CD14-positive monocyte (primary cell): ENCODE measurements around the gene UGCG. TPM values are rescaled to one million over a fixed set of nuclear protein-coding genes. Genes with fewer than 3 reads are reported as not detected.

ENCODE experiments used
- DNase-seq, 3 donors: peaks; one replicate each; pipeline ENCODE4 v3.0.0-alpha.2; 2011 to 2022
- H2AFZ ChIP-seq: 2 replicates; pipeline ENCODE4 v1.6.0; 2012; ENCODE audit warnings: mild to moderate bottlenecking, low read depth, low read length, inconsistent platforms; ENCODE audit not compliant: insufficient read depth, poor library complexity, severe bottlenecking
- H3K27ac ChIP-seq, 2 donors: 1 replicate in 1 of 2; 2 replicates in 1 of 2; pipeline ENCODE4 v1.5.1; 2012 to 2013; ENCODE audit warnings: low read length in 2 of 2, control low read depth in 1 of 2, inconsistent platforms in 1 of 2, low read depth in 1 of 2, mild to moderate bottlenecking in 1 of 2
- H3K27me3 ChIP-seq, 2 donors: one replicate each; pipeline versions ENCODE4 v1.6.0 to v1.6.1; 2011 to 2013; ENCODE audit warnings: low read length in 2 of 2; ENCODE audit not compliant: control insufficient read depth in 2 of 2, insufficient read depth in 2 of 2
- H3K36me3 ChIP-seq, 2 donors: replicated peaks in 1 of 2; 1 replicate in 1 of 2; 2 replicates in 1 of 2; pipeline versions ENCODE4 v1.5.1 to v1.6.1; 2012 to 2013; ENCODE audit warnings: low read length in 2 of 2, control low read depth in 1 of 2, inconsistent platforms in 1 of 2, mild to moderate bottlenecking in 1 of 2; ENCODE audit not compliant: insufficient read depth in 2 of 2, control insufficient read depth in 1 of 2
- H3K4me1 ChIP-seq, 2 donors: 1 replicate in 1 of 2; 2 replicates in 1 of 2; pipeline versions ENCODE4 v1.5.1 to v1.6.1; 2012 to 2013; ENCODE audit warnings: low read length in 2 of 2, control low read depth in 1 of 2, inconsistent platforms in 1 of 2, mild to moderate bottlenecking in 1 of 2, moderate library complexity in 1 of 2; ENCODE audit not compliant: insufficient read depth in 2 of 2, control insufficient read depth in 1 of 2
- H3K4me2 ChIP-seq: replicated peaks from 2 replicates; pipeline ENCODE3; 2012; ENCODE audit warnings: low read length, moderate library complexity, mild to moderate bottlenecking; ENCODE audit not compliant: poor library complexity, severe bottlenecking; ENCODE audit errors: extremely low read depth
- H3K4me3 ChIP-seq, 3 experiments: fragments of 200-600 bp in 1 of 3; sonication (generic) in 1 of 3; replicated peaks in 1 of 3; 1 replicate in 2 of 3; 2 replicates in 1 of 3; pipeline ENCODE4 v1.5.1; 2011 to 2013; ENCODE audit warnings: low read length in 3 of 3, mild to moderate bottlenecking in 3 of 3, control low read depth in 2 of 3, low read depth in 2 of 3, inconsistent platforms in 1 of 3, moderate library complexity in 1 of 3
- H3K79me2 ChIP-seq: 2 replicates; pipeline ENCODE4 v1.6.0; 2012; ENCODE audit warnings: mild to moderate bottlenecking, control low read depth, inconsistent platforms, low read length, moderate library complexity; ENCODE audit not compliant: insufficient read depth
- H3K9ac ChIP-seq: 2 replicates; pipeline ENCODE4 v1.6.0; 2017; ENCODE audit warnings: low read length, mild to moderate bottlenecking; ENCODE audit not compliant: insufficient read depth, poor library complexity, severe bottlenecking
- H3K9me3 ChIP-seq, 2 donors: replicated peaks in 1 of 2; 1 replicate in 1 of 2; 2 replicates in 1 of 2; pipeline versions ENCODE4 v1.5.1 to v1.6.1; 2012 to 2013; ENCODE audit warnings: low read length in 2 of 2, control low read depth in 1 of 2; ENCODE audit not compliant: control insufficient read depth in 1 of 2, insufficient read depth in 1 of 2
- H4K20me1 ChIP-seq: 2 replicates; pipeline ENCODE4 v1.6.0; 2012; ENCODE audit warnings: mild to moderate bottlenecking, low read length, control low read depth, moderate library complexity; ENCODE audit not compliant: insufficient read depth
- H3K27ac Mint-ChIP-seq, 7 donors: one replicate each; pipeline ENCODE4 v1.8.0; 2020; ENCODE audit warnings: mild to moderate bottlenecking in 7 of 7, mixed read lengths in 7 of 7, moderate library complexity in 6 of 7, inconsistent platforms in 2 of 7
- H3K27me3 Mint-ChIP-seq, 3 donors: one replicate each; pipeline ENCODE4 v1.8.0; 2021 to 2022; ENCODE audit warnings: low read depth in 3 of 3, mild to moderate bottlenecking in 3 of 3, mixed read lengths in 3 of 3, moderate library complexity in 3 of 3, inconsistent platforms in 1 of 3
- H3K36me3 Mint-ChIP-seq, 2 donors: one replicate each; pipeline ENCODE4 v1.8.0; 2020; ENCODE audit warnings: mixed read lengths in 2 of 2, inconsistent platforms in 1 of 2, mild to moderate bottlenecking in 1 of 2
- H3K4me1 Mint-ChIP-seq: one replicate; pipeline ENCODE4 v1.8.0; 2020; ENCODE audit warnings: mild to moderate bottlenecking, mixed read lengths
- H3K4me3 Mint-ChIP-seq, 2 donors: one replicate each; pipeline ENCODE4 v1.8.0; 2020; ENCODE audit warnings: mild to moderate bottlenecking in 2 of 2, mixed read lengths in 2 of 2, moderate library complexity in 1 of 2
- H3K9me3 Mint-ChIP-seq, 7 donors: one replicate each; pipeline ENCODE4 v1.8.0; 2020 to 2022; ENCODE audit warnings: mixed read lengths in 7 of 7, mild to moderate bottlenecking in 6 of 7, moderate library complexity in 6 of 7, inconsistent platforms in 2 of 7
- WGBS: methylation state at CpG from one replicate; pipeline ENCODE4 v1.1.5; 2013; ENCODE audit warnings: missing lambda C conversion rate; ENCODE audit not compliant: insufficient coverage; 5-methylcytosine and 5-hydroxymethylcytosine counted together
- intact Hi-C, 2 donors: fragments of 100-400 bp; cut with micrococcal nuclease; formaldehyde crosslinking; loops; one replicate each; pipeline versions ENCODE4 v1.15.0 to v1.15.1; 2023
- polyA plus RNA-seq, 3 donors: library from polyadenylated mRNA; depleted of rRNA in 1 of 3; unstranded in 2 of 3; stranded (reverse) in 1 of 3; fragments of 300-500 nt in 2 of 3; fragments of >200 nt in 1 of 3; fragmentation: Illumina TruSeq in 2 of 3; gene quantifications; 1 replicate in 2 of 3; 2 replicates in 1 of 3; pipeline ENCODE4 v1.2.3, GENCODE V29; 2012 to 2021
- TF ChIP-seq, protein P1 (sequence below): fragments of 200-600 bp; IDR thresholded peaks from one replicate; pipeline ENCODE4 v1.8.0; 2022; ENCODE audit warnings: antibody characterized with exemption, mild to moderate bottlenecking

The UGCG gene
- polyA plus RNA-seq, 3 donors = 2.7 to 7.9 (median 4.1) TPM

DNA sequence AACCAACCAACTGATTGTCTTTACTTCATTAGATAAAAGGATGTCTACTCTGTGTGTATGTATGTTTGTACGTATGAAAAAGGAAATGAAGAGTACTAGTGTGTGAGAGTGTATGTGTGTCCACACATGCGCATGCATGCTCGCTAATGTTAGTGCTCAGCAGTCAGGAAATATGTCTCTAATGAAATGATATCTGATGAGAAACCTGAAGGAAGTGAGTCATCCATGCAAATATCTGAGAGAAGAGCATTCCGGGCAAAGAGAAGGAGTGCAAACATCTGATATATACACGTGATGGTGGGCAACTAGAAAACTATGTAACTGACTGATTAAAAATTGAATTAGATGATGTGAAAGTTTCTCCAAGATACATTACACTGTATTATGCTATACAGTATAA, 29.6 kb upstream of the UGCG start:
- Mint-ChIP-seq H3K4me3 (no peak overlapping the region), H3K27me3 (peaks cover 5 to 9% (median 6%) of the 10 kb centered on the region in 3 donors), H3K9me3 (peaks cover 0 to 12% (median 2%) of the 10 kb centered on the region in 7 donors), H3K4me1 (no peaks in the 10 kb centered on the region), H3K36me3 (no peaks in the 10 kb centered on the region), H3K27ac (no peak overlapping the region)
- Histone ChIP-seq H3K36me3 (no peaks in the 10 kb centered on the region), H3K4me1 (no peaks in the 10 kb centered on the region), H3K9ac (no peak overlapping the region), H4K20me1 (no peaks in the 10 kb centered on the region), H2AFZ (no peak overlapping the region), H3K27me3 (peaks cover 0 to 2% of the 10 kb centered on the region in 2 donors), H3K27ac (no peak overlapping the region), H3K4me2 (no peak overlapping the region), H3K4me3 (no peak overlapping the region), H3K79me2 (no peaks in the 10 kb centered on the region), H3K9me3 (no peaks in the 10 kb centered on the region)
- TF ChIP-seq, protein P1, sequence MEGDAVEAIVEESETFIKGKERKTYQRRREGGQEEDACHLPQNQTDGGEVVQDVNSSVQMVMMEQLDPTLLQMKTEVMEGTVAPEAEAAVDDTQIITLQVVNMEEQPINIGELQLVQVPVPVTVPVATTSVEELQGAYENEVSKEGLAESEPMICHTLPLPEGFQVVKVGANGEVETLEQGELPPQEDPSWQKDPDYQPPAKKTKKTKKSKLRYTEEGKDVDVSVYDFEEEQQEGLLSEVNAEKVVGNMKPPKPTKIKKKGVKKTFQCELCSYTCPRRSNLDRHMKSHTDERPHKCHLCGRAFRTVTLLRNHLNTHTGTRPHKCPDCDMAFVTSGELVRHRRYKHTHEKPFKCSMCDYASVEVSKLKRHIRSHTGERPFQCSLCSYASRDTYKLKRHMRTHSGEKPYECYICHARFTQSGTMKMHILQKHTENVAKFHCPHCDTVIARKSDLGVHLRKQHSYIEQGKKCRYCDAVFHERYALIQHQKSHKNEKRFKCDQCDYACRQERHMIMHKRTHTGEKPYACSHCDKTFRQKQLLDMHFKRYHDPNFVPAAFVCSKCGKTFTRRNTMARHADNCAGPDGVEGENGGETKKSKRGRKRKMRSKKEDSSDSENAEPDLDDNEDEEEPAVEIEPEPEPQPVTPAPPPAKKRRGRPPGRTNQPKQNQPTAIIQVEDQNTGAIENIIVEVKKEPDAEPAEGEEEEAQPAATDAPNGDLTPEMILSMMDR = no peak
- intact Hi-C loops = no loop called here
- WGBS = 51% methylated on average over 3 of the region's 5 CpGs
- DNase-seq = no peak

DNA sequence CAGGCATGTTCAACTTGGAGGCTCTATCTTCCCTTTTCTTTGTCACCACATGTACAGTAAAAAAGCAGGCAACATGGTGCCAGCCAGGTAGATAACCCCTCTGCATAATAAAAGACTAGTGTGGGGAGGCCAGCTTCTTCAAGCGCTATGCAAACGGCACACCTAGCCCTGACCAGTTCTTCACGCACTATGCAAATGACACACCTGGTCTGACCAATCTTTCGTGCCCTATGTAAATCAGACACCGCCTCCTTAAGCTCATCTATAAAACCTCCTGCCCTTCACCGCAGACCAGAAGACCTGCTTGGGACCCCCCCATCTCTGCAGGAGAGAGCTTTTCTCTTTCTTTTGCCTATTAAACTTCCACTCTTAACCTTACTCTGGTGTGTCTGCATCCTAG, 28.1 kb upstream of the UGCG start:
- DNase-seq = no peak
- Histone ChIP-seq H3K27ac (no peak overlapping the region), H3K79me2 (no peaks in the 10 kb centered on the region), H3K4me2 (no peak overlapping the region), H3K27me3 (peaks cover 0 to 2% of the 10 kb centered on the region in 2 donors), H4K20me1 (no peaks in the 10 kb centered on the region), H2AFZ (no peak overlapping the region), H3K36me3 (no peaks in the 10 kb centered on the region), H3K4me3 (no peak overlapping the region), H3K4me1 (no peaks in the 10 kb centered on the region), H3K9me3 (no peaks in the 10 kb centered on the region), H3K9ac (no peak overlapping the region)
- no peak overlapping the region for H3K4me3 Mint-ChIP-seq
- H3K9me3 Mint-ChIP-seq = peaks cover 0 to 11% (median 2%) of the 10 kb centered on the region in 7 donors
- no peaks in the 10 kb centered on the region for H3K36me3 Mint-ChIP-seq
- WGBS = 100% methylated on average over 3 of the region's 6 CpGs
- no peaks in the 10 kb centered on the region for H3K4me1 Mint-ChIP-seq
- H3K27me3 Mint-ChIP-seq = peaks cover 3 to 11% (median 8%) of the 10 kb centered on the region in 3 donors
- TF ChIP-seq, protein P1 = no peak
- intact Hi-C loops = no loop called here
- H3K27ac Mint-ChIP-seq = no peak overlapping the region
